Measurements from ENCODE around the gene KHDC3L. TPM values are rescaled to one million over a fixed set of nuclear protein-coding genes. Genes with fewer than 3 reads are reported as not detected.
"Not testable (repeated sequence)": the region's sequence is repeated elsewhere in the genome, so short reads cannot be mapped to it uniquely, and the experiment has no call there.

The KHDC3L gene
- total and polyA plus RNA-seq, 5 donors = not detected

DNA sequence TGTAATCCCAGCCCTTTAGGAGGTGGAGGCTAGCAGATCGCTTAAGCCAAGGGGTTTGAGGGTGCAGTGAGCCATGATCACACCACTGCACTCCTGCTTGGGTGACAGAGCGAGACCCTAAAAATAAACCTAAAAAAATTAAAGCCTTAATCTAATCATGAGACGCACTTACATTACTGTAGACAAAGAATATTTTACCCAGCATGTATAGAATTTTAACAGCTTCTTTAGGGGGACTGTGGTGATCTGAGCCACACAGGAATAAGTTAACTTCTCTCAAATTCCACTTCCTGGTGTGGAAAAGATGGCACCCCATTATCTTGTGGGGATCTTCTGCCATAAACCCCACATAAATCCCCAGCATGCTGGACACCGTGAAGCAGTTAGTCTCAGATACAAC is 9.5 kb downstream of the KHDC3L start:
- WGBS = 95% methylated on average over 4 of the region's 4 CpGs
- Histone ChIP-seq H3K9me3 (ENCODE audit: control insufficient read depth, low read length) (peaks cover 2% of the 10 kb centered on the region), H3K4me3 (ENCODE audit: low read length) (no peak overlapping the region), H3K4me1 (ENCODE audit: control insufficient read depth, insufficient read depth, low read length) (no peaks in the 10 kb centered on the region), H3K27ac (ENCODE audit: low read length) (no peak overlapping the region), H3K27me3 (ENCODE audit: control insufficient read depth, insufficient read depth) (no peaks in the 10 kb centered on the region)
- intact Hi-C loops (cut with DNase I) = no loop called here
- DNase-seq (no peak), ATAC-seq (no peak)

- Histone ChIP-seq H3K27me3 (ENCODE audit: control insufficient read depth, insufficient read depth) (no peaks in the 10 kb centered on the region), H3K9me3 (ENCODE audit: control insufficient read depth, low read length) (peaks cover 2% of the 10 kb centered on the region), H3K4me3 (ENCODE audit: low read length) (no peak overlapping the region), H3K4me1 (ENCODE audit: control insufficient read depth, insufficient read depth, low read length) (no peaks in the 10 kb centered on the region), H3K27ac (ENCODE audit: low read length) (no peak overlapping the region)
- DNase-seq (no peak), ATAC-seq (no peak)
- intact Hi-C loops (cut with DNase I) = no loop called here
- 82% methylated on average over 10 of the region's 10 CpGs for WGBS
Measured at GRCh38 chr6:73372516-73372915, 10.1 kb downstream of the KHDC3L start.

DNA sequence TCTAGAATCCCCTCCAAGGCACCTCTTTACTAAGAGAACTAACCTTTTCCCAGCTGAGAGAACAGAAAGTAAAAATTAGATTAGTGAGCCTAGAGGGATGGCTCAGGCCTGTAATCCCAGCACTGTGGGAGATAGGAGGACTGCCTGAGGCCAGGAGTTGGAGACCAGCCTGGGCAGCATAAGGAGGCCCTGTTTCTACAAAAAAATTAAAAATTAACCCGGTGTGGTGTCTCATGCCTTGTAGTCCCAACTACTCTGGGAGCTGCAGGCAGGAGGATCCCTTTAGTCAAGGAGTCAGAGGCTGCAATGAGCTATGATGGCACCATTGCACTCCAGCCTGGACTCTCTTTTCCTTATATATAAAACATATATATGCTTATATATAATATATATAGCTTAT is 12.8 kb downstream of the KHDC3L start:
- Histone ChIP-seq H3K9me3 (ENCODE audit: control insufficient read depth, low read length) (peaks cover 2% of the 10 kb centered on the region), H3K27ac (ENCODE audit: low read length) (no peak overlapping the region), H3K4me3 (ENCODE audit: low read length) (no peak overlapping the region), H3K27me3 (ENCODE audit: control insufficient read depth, insufficient read depth) (no peaks in the 10 kb centered on the region), H3K4me1 (ENCODE audit: control insufficient read depth, insufficient read depth, low read length) (no peaks in the 10 kb centered on the region)
- 82% methylated on average over 1 of the region's 1 CpG for WGBS
- intact Hi-C loops (cut with DNase I) = no loop called here
- no peak for DNase-seq
- ATAC-seq = no peak

- Histone ChIP-seq H3K27ac (ENCODE audit: low read length) (no peak overlapping the region), H3K4me3 (ENCODE audit: low read length) (no peak overlapping the region), H3K27me3 (ENCODE audit: control insufficient read depth, insufficient read depth) (no peaks in the 10 kb centered on the region), H3K4me1 (ENCODE audit: control insufficient read depth, insufficient read depth, low read length) (no peaks in the 10 kb centered on the region), H3K9me3 (ENCODE audit: control insufficient read depth, low read length) (no peaks in the 10 kb centered on the region)
- DNase-seq = no peak
- intact Hi-C loops (cut with DNase I) = no loop called here
- no peak for ATAC-seq
- 45% methylated on average over 3 of the region's 3 CpGs for WGBS
Measured at GRCh38 chr6:73377225-73377624, 14.8 kb downstream of the KHDC3L start.

DNA sequence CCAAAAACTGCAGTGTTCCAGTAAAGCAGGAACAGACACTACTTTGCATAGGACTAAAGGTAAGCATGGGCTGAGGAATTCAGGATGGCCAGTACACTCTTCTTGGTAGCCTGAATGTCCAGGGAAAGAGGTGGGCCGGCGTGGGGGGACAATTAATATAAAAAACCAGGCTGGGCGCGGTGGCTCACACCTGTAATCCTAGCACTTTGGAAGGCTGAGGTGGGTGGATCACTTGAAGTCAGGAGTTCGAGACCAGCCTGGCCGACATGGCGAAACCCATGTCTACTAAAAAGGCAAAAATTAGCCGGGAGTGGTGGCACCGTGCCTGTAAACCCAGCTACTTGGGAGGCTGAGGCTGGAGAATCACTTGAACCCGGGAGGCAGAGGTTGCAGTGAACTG is 19.1 kb downstream of the KHDC3L start:
- H3K4me3 ChIP-seq (ENCODE audit: low read length); intact Hi-C loops (cut with DNase I); ATAC-seq; H3K4me1 ChIP-seq (ENCODE audit: control insufficient read depth, insufficient read depth, low read length); H3K9me3 ChIP-seq (ENCODE audit: control insufficient read depth, low read length); H3K27me3 ChIP-seq (ENCODE audit: control insufficient read depth, insufficient read depth); H3K27ac ChIP-seq (ENCODE audit: low read length); DNase-seq: not testable (repeated sequence)
- whole genome bisulfite sequencing = 93% methylated on average over 10 of the region's 10 CpGs

GRCh38 chr6:73382462-73383113 is 20.1 kb downstream of the KHDC3L start:
- 90% methylated on average over 6 of the region's 6 CpGs for WGBS
- intact Hi-C loops (cut with DNase I) = no loop called here
- no peak overlapping the region for H3K27ac ChIP-seq (ENCODE audit: low read length)
- ATAC-seq = no peak
- H3K27me3 ChIP-seq (ENCODE audit: control insufficient read depth, insufficient read depth) = no peaks in the 10 kb centered on the region
- DNase-seq = no peak
- no peaks in the 10 kb centered on the region for H3K9me3 ChIP-seq (ENCODE audit: control insufficient read depth, low read length)
- no peaks in the 10 kb centered on the region for H3K4me1 ChIP-seq (ENCODE audit: control insufficient read depth, insufficient read depth, low read length)
- no peak overlapping the region for H3K4me3 ChIP-seq (ENCODE audit: low read length)

DNA sequence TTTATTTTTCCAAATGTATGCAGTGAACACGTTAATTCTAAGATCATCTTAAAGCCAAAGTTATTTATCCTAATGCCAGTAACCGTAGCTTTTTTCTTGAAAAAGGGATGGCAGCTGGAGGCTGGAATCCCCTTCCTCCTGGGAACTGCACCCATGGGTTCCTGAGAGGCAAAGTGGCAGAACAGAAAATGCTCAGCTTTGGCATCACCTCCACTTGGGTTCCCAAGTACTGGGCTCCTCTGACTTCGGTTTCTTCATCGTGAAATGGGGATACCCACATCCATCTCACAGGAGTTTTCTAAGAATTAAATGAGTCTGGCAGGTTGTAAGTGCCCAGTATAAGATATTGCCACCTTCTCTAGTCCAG is 26.0 kb downstream of the KHDC3L start:
- Histone ChIP-seq H3K27ac (ENCODE audit: low read length) (no peak overlapping the region), H3K27me3 (ENCODE audit: control insufficient read depth, insufficient read depth) (no peaks in the 10 kb centered on the region), H3K4me1 (ENCODE audit: control insufficient read depth, insufficient read depth, low read length) (no peaks in the 10 kb centered on the region), H3K9me3 (ENCODE audit: control insufficient read depth, low read length) (no peaks in the 10 kb centered on the region), H3K4me3 (ENCODE audit: low read length) (peak overlapping the region; percentile 53)
- intact Hi-C loops (cut with DNase I) = no loop called here
- DNase-seq (no peak), ATAC-seq (peak in 1 of 2 donors; percentile 27)
- 46% methylated on average over 4 of the region's 4 CpGs for WGBS

DNA sequence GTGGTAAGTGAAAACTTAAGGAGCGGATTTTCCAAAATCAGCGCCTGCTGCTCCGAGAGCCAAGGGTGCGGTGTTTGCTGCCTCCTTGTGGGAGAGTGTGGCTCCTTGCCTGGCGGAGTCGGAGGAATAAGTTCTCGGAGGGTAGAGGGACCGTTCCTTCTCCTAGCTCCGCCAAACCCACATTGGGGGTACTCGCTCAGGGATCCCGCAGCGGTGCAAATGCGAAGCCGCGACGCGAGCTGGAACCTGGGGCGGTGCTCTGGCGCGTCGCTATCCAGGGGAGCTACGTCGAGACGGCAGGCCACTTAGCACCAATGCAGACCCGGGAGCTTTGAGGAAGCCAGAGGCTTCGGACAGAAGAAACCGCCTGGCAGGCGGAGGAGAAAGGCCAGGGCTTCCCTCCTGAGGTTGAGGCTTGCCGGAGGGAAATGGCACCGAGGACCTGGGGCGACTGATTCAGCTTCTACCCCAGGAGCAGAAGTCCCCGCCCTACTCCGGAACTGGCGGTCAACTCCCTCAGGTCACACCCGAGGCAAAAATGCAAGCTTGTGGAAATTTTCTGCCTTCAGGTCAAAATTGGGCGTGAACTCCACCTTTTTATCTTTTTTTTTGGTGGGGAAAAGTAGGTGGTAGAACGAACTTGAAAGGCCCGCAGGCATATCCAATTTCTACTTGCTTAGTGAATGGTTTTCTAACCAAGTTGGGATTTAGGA is 26.5 kb downstream of the KHDC3L start:
- no peaks in the 10 kb centered on the region for H3K27me3 ChIP-seq (ENCODE audit: control insufficient read depth, insufficient read depth)
- no peak overlapping the region for H3K27ac ChIP-seq (ENCODE audit: low read length)
- DNase-seq = peak; percentile 62 to 79 (median 68)
- H3K9me3 ChIP-seq (ENCODE audit: control insufficient read depth, low read length) = no peaks in the 10 kb centered on the region
- ATAC-seq = peak; percentile 88 to 95
- H3K4me1 ChIP-seq (ENCODE audit: control insufficient read depth, insufficient read depth, low read length) = no peaks in the 10 kb centered on the region
- H3K4me3 ChIP-seq (ENCODE audit: low read length) = peak overlapping the region; percentile 53
- WGBS = 3% methylated on average over 38 of the region's 38 CpGs
- intact Hi-C loops (cut with DNase I) = no loop called here

DNA sequence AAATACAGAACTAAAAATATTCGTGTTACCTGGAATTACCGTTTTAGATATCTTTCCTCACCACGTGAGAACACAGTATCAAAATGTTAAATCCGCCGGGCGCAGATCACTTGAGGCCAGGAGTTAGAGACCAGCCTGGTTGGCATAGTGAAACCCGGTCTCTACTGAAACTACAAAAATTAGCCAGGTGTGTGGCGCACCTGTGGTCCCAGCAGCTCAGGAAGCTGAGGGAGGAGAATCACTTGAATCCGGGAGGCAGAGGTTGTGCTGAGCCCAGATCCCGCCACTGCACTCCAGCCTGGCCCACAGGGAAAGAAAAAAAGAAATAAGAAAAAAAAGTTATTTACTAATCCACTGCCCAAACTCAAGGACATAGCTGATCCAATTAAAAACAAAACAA is 27.4 kb downstream of the KHDC3L start:
- DNase-seq = no peak
- H3K27ac ChIP-seq (ENCODE audit: low read length) = no peak overlapping the region
- 86% methylated on average over 10 of the region's 10 CpGs for WGBS
- no peaks in the 10 kb centered on the region for H3K4me1 ChIP-seq (ENCODE audit: control insufficient read depth, insufficient read depth, low read length)
- H3K4me3 ChIP-seq (ENCODE audit: low read length) = no peak overlapping the region
- no peaks in the 10 kb centered on the region for H3K27me3 ChIP-seq (ENCODE audit: control insufficient read depth, insufficient read depth)
- intact Hi-C loops (cut with DNase I) = no loop called here
- no peak for ATAC-seq
- no peaks in the 10 kb centered on the region for H3K9me3 ChIP-seq (ENCODE audit: control insufficient read depth, low read length)

GRCh38 chr6:73391675-73392074 is 29.2 kb downstream of the KHDC3L start:
- Histone ChIP-seq H3K4me1 (ENCODE audit: control insufficient read depth, insufficient read depth, low read length) (no peaks in the 10 kb centered on the region), H3K4me3 (ENCODE audit: low read length) (no peak overlapping the region), H3K27ac (ENCODE audit: low read length) (no peak overlapping the region), H3K27me3 (ENCODE audit: control insufficient read depth, insufficient read depth) (no peaks in the 10 kb centered on the region), H3K9me3 (ENCODE audit: control insufficient read depth, low read length) (no peaks in the 10 kb centered on the region)
- no peak for DNase-seq
- intact Hi-C loops (cut with DNase I) = no loop called here
- 65% methylated on average over 2 of the region's 2 CpGs for WGBS
- ATAC-seq = no peak

DNA sequence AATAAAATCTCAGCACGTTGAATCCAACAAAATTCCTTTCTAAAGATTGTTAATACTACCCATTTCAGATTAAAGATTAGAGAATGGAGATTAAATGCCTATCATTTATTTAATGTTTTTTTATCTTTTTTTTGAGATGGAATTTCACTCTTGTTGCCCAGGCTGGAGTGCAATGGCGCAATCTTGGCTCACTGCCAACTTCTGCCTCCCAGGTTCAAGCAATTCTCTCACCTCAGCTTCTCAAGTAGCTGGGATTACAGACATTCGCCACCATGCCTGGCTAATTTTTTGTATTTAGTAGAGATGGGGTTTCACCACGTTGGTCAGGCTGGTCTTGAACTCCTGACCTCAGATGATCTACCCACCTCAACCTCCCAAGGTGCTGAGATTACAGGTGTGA is 29.7 kb downstream of the KHDC3L start:
- H3K4me1 ChIP-seq (ENCODE audit: control insufficient read depth, insufficient read depth, low read length); ATAC-seq; DNase-seq; H3K27ac ChIP-seq (ENCODE audit: low read length); intact Hi-C loops (cut with DNase I); H3K27me3 ChIP-seq (ENCODE audit: control insufficient read depth, insufficient read depth); H3K4me3 ChIP-seq (ENCODE audit: low read length); H3K9me3 ChIP-seq (ENCODE audit: control insufficient read depth, low read length): not testable (repeated sequence)
- 71% methylated on average over 4 of the region's 4 CpGs for WGBS
